GM18870 (cell line): ENCODE measurements around the gene S100A14.

Source experiments
- ATAC-seq: cut with Tn5 transposase; IDR thresholded peaks from one replicate; pipeline ENCODE4 v1.9.1; 2021; ENCODE audit warnings: moderate library complexity; ENCODE audit not compliant: unreplicated experiment

The S100A14 gene

DNA sequence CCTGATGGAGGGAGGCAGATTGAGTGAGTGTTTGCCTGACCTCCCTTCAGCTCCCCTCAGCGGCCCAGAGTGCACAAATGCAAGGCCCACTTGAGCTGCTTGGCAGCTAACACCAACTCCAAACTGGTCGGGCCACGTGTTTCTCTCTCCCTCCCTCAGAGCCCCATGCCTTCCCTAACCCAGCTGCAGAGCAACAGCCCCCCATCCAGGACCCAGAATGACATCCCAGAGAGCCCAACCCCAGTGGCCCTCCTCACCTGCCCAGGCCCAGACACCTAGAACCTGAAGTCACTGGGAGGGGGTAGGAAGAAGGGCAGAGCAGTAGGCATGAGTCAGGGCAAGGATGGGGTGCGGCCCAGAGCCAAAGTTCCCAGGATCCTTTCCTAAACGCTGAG lies 789 bp upstream of the S100A14 start:
- no peak for ATAC-seq

DNA sequence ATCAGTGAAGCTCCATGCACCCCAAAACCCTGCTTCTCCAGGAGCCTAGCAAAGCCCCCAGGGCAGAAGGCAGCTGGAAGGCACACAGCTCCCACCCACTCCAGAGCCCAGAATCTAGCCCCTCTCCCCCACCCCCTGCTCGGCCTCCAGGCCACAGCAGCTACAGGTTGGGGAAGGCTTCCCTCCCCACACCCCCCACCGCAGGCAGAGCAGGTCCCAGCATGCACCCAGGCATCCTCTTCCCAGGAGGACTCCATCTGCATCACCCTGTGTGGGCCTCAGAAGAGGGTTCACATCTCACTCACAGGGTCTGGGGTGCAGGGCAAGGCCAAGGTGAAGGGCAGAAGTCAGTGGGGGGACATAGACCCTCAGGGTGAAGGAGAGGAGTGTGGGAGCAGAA lies 719 bp downstream of the S100A14 start:
- ATAC-seq: no peak

DNA sequence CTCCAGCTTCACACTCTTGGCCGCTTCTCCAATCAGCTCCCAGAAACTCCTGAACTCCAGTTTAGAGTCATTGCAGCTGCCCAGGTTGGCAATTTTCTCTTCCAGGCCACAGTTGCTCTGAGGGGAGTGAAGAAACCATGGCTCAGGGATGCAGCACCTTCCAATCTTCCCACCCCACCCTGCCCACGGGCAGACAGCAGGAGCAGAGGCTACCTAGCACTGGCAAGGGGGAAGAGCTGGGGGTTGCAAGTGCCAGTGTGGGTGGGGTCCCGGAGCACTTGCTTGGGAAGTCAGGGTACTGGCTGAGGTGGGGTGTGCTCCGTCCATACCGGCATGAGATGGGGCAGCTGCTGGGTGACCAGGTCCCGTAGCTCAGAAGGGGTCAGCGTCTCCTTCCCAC lies 1.2 kb downstream of the S100A14 start:
- no peak for ATAC-seq

DNA sequence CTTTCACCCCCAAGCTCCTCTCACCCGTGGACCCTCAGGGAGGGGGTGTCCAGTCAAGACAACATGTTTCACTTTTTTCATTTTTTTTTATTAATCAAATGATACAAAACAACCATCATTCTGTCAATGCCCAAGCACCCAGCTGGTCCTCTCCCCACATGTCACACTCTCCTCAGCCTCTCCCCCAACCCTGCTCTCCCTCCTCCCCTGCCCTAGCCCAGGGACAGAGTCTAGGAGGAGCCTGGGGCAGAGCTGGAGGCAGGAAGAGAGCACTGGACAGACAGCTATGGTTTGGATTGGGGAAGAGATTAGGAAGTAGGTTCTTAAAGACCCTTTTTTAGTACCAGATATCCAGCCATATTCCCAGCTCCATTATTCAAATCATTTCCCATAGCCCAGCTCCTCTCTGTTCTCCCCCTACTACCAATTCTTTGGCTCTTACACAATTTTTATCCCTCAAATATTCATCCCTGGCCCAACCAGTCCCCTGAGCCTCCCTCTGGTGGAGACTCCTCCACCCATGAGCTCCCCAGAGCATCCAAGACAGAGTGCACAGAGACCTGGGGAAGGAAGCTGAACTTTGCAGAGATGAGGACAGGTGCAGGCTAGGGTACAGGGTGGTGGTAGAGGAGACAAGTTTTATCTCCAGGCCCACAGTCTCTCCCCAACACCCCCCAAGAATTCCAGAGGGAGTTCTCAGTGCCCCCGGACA lies 1.8 kb downstream of the S100A14 start:
- ATAC-seq: no peak

DNA sequence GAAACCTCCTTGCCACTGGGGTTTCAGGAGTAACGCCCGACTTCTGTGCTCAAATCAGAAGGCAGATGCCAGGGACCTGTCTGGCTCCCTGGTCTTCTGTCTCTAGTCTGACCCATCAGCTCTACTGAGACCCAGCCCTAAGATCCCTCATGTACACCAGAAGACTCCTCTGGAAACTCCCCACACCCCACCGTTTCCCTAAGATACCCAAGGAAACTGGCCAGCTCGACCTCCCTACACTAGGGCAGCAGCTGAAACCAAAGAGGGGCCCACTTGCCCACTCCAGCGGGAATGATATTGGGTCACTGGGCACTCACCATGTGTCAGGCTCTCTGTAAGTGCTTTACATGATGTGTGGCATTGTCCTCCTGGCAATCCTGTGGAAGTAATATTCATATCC lies 2.7 kb downstream of the S100A14 start:
- ATAC-seq: no peak

DNA sequence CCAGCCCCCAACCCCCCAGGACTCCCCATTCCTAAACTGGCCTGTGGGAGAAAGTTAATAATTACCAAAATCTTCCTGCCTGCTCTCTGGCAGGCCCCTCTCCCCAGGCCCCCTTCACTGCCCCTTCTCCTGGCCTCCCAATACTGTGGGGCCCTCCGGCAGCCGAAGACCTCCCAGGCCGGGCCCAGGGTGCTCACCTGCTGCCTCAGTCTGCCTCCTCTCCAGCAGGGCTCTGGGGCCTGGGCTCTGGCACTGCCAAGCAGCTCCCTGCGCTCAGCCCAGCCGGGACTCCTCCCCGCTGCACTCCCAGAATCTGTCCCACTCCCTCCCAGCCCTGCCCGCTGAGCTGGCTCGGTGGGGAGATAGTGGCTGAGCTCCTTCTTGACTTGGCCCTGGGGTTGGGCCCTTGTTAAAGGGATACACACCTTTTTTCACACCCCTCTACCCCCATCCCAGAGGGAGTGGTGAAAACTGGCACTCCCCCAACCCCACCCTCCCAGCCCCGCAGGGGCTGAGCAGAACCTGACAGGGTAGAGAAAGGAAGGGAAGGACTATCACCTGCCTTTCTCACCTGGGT lies 3.3 kb downstream of the S100A14 start, which contains the start of gene S100A16:
Gene S100A16, minus strand, starts transcription at position 383 of the 577 bp plus-strand sequence. CDS start 4,986 bp downstream, outside the sequence.
- no peak for ATAC-seq

DNA sequence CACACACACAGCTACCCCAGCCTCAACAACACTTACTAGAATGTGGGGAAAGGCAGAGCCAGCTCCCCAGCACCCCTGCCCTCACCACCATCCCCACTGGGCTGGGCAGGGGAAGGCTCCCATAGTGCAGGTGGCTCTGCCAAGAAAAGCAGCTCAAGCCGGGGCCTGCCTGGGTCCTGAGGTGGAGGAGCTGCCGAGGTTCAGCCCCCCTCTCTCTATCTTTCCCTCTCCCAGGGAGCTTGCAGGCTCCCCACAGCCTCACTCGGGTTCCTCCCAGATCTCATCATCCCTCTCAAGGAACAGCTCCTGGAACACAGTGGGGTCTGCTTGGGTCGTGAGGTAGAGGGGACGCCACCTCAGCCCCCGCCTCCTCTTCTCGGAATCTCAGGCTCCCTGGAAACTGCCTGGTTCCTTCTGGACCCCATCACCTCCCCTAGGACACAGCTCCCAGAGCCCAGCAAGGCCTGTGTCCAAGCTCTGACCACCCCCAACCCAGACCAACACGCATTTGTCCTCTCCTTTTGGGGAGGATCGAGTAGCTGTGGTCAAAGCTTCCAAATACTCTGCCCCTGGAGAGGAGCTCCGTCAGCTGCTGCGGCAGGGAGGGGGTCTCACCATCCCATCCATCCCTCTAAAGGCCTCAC lies 3.9 kb downstream of the S100A14 start:
- ATAC-seq: no peak

DNA sequence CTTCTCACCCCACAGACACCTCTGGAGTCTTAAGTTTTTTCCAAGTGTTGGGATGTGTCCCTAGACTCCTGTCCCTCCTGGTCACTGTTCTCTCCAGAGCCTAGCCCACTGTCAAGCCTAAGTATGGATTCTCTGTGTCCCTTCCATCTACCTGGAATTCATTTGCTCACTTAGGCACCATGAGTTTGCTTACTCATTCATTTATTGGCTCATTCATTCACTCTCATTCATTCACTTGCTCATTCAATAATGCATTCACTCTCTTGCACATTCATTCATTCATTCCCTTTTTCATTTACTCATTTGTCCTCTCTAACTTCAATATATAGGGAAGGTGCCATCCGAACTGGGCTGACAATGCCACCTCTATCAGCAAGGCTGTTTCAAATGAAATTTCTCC lies 4.8 kb downstream of the S100A14 start:
- ATAC-seq: no peak

DNA sequence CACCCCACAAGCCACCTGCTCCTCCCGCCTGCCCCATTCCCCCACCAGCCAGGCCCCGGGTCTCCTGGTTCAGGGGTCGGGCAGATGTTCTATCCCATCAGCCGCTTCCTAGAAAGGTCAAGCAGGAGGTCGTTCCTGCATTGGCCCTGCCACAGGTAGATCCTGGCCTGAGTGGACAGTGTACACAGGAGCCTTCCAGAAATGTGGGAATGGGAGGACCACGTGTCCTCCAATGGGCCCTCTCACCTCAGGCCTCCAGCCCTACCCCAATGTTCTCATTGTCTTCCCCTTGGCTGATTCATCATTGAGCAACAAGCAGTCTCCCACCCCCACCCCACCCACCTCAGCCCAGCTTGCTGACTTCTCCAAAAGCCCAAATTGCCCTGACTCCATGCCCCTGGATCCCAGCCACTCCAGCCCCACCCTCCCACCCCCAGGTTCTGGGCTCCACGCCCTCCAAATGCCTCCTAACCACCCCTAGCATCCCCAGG lies 5.3 kb downstream of the S100A14 start:
- ATAC-seq: no peak

DNA sequence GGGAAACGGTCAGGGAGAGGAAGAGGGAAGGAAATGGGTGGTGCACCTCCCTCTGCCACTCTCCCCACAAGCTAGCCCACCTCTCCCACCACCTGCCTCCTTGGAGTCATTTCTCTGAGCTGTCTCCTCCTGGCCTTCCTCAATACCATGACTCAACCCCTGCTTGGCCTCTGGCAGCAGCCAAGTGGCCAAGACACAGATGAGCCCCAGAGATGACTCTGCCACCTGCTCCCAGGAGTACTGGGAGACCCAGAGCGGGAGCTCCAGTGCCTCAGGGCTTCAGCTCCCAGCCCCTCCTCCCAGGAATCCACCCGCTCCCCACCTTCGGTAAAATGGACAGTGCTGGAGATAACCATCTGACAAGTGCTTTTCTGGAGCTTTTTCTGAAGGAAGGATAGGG lies 5.8 kb downstream of the S100A14 start:
- no peak for ATAC-seq

DNA sequence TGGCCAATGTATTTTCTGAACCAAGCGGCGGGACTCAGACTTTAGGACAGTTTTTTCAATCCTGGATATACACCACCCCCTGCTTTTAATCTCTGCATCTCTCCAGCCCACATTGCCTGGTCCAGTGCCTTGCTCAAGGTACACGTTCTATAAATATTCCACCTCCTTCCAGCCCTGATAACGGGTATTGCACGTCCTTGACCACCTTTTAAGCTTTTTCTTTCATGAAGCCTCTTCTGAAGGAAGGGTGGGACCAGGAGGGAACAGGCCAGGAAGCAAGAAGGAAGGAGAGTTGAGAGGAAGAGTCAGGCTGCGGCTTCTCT lies 6.6 kb downstream of the S100A14 start:
- no peak for ATAC-seq

DNA sequence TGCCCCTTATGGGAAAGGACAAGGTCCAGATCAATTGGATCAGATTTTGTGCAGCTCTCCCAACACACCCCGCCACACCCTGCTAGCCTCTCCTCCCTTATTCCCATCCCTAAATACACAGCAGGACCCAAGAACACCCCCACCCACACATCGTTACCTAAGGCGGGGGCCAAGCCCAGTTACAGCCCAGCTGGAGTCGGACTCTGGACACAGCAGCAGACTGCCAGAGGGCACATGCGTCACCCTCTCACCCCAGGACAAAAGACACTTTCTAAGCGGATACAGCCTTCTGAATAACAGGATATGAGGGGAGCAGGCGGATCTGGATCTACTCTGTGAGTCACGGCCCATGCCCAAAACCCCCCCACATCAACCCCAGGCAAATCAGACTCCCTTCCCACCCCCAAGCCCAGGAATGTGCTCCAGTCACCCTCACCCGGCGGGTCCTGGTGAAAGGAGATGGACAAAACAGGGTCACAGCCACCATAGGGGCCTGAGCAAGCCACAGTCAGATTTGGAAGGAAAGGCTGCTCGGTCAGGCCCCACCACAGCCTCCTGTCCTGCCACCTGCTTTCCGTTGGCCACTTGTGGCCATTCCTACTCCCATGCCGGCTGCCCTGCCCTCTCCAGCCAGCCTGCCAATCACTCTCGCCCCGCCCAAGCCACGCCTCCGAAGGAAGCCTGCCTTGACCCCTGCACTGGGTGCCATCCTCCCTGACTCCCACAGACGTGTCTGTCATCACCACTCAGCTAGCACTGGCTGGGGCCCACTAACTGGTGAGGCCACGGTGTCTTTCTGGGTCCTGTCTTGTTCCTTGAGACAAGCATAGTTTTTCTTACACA lies 7.2 kb downstream of the S100A14 start:
- no peak for ATAC-seq

DNA sequence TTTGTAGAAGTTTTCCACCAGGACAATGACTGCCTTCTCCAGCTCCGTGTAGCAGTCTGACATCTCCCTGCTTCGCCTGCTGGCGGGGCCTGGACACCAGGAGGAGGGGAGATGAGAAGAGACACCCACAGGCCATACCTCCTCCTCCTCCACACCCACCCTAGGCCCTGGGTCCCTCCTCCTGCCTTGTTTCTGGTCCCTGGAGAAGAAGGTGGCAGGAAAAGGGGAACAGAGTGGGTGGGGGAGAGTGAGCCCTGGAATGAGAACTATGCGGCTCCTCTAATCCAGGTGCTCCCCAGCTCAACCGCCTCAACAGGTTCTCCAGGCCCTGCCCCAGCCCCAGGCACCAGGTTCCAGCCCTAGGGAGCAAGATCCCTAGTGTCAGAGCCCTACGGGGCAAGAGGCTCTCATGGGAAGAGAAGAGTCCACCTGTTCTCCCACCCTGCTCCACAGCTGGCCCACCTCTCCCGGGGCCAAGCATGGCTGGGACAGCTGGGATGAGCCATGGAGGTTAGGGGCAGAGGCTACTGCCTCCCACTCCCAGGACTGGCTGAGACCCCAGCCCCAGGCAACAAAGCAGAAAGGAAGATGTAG lies 7.9 kb downstream of the S100A14 start:
- no peak for ATAC-seq

DNA sequence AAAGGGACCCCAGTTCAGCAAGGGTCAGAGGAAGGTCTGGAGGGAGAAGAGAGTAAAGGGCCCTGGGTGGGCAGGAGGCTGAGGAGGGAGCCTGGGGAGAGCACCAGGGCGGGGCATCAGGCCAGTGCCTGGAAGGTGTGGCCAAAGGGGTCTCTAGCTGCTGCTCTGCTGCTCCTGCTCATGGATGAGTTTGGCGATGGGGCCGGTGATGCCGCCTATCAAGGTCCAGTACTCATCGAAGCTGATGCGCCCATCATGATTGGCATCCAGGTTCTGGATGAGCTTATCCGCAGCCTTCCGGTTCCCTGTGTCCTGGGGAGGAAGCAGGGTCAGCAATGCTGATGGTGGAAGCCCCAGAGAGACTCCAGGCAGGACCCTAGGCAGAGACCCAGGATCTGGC lies 8.7 kb downstream of the S100A14 start:
- no peak for ATAC-seq

DNA sequence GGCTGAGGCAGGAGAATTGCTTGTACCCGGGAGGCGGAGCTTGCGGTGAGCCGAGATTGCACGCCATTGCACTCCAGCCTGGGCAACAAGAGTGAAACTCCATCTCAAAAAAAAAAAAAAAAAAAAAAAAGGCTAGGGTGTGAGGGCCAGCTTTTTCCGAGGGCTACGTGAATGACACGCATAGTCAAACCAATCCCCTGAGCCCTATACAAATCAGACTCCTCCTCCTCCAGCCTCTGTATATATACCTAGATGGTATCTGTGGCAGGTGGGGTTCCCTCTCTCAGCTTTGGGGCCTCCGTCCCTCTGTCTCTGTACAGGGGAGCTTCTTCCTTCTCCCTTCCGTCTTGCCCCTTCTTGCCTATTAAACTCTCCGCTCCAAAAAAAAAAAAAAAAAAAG lies 9.9 kb downstream of the S100A14 start:
- ATAC-seq: no peak

DNA sequence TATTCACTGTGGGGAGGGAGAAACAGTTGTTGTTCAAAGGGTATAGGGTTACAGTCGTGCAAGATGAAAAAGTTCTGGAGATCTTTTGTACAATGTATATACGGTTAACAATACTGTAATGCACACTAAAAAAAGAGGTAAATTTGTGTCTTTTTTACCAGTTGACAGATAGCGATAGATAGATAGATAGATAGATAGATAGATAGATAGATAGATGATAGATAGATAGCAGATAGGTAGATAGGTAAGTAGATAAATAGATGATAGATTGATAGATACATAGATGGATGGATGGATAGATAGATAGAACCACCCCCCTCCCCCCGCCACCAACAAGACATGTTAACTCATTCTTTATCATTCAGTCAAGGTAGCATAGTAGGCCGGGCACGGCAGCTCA lies 13.4 kb downstream of the S100A14 start:
- no peak for ATAC-seq

DNA sequence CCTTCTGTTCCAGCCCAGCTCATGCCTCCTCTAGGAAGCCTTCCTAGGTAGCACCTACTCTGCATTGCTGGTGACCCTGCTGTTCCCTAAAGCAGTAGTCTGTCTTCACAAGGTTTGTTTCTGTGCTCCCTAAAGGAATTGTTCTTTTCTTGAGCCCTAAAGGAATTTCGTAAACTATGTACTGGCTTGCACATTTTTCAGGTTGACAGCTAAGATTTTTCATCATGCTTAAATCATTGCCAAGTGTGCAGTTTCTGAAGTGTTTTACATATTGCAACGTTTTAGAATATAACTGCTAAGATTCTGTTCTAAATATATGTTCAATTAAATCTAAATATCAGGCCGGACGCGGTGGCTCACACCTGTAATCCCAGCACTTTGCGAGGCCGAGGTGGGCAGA lies 16.3 kb downstream of the S100A14 start:
- ATAC-seq: no peak

DNA sequence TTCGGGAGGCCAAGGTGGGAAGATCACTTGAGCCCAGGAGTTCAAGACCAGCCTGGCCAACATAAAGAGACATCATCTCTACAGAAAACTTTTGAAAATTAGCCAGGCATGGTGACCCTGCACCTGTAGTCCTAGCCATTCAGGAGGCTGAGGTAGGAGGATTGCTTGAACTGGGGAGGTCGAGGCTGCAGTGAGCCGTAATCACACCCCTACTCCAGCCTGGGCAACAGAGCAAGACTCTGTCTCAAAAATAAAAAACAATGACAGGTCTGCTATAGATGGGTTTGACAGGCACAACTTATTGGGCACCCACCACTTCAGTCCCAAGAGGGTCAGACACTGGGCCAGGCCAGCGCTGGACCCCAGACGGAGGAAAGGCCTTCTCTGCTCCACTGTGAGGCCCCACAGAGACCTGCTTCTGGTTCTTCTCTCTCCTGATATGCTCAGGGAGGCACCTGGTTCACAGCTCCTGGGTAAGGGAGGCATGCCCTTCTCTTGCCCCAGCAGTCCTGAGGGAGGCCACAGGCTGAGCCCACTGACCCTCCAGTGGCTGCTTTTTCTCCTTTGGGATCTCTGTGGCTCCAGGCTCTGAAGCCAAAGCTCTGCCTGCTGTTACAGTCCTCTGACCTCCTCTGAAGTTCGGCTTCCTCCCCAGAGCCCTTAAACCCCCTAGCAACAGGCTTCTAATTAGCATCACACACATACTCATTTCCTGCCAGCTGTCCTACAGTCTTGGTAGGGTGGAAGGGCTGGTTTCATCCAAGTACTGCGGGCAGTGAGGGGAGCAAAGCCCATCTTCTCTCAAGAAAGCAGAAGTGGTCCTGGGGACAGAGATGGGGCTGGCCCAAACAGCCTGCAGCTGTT lies 17.6 kb downstream of the S100A14 start:
- ATAC-seq: peak; percentile 92

DNA sequence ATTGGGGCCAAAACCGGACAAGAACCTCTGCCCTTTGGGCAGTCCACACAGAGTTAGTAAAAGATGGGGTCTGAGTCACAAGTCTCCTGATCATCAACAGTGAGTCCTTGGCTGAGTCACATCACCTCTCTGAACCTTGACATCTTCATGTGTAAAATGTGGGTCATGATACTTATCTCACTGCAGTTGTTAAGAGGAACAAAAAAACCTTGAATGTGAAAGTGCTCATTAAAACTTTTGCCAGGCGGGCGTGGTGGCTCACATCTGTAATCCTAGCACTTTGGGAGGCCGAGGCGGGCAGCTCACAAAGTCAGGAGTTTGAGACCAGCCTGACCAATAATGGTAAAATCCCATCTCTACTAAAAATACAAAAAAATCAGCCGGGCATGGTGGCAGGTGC lies 18.9 kb downstream of the S100A14 start:
- ATAC-seq: no peak

DNA sequence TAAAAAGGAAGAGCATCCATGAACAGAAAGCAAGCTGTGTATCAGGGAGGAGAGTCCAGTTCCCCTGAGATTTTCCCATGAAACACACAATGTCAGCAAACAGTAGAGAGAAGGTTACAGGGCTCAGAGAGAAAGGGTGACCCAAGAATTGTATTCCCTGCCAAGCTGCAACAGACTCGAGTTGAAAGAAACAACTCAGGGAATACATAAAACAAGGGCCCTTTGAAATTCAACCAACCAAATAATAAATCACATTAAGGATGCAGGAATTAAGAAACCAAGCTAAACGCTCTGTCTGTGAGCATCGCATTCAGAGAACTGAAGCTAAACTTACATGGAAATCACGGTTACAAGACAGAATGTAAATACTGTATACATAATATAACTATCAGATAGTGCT lies 23.4 kb downstream of the S100A14 start:
- ATAC-seq: no peak
